BLaER1 (cell line): Measurements from ENCODE around the gene SLC5A10.

Experiments
- H3K27ac ChIP-seq: shearing (Covaris generic); formaldehyde crosslinking; 2 replicates; pipeline ENCODE4 v1.8.1; 2022
- H3K27me3 ChIP-seq: shearing (Covaris generic); formaldehyde crosslinking; 2 replicates; pipeline ENCODE4 v1.8.1; 2022
- H3K36me3 ChIP-seq: shearing (Covaris generic); formaldehyde crosslinking; 2 replicates; pipeline ENCODE4 v1.8.1; 2022
- H3K4me1 ChIP-seq: shearing (Covaris generic); formaldehyde crosslinking; 2 replicates; pipeline ENCODE4 v1.8.1; 2022
- H3K4me2 ChIP-seq: shearing (Covaris generic); formaldehyde crosslinking; 2 replicates; pipeline ENCODE4 v1.8.1; 2022
- H3K4me3 ChIP-seq: shearing (Covaris generic); formaldehyde crosslinking; 2 replicates; pipeline ENCODE4 v1.8.1; 2022
- H3K9ac ChIP-seq: shearing (Covaris generic); formaldehyde crosslinking; 2 replicates; pipeline ENCODE4 v1.8.1; 2022
- H3K9me3 ChIP-seq: shearing (Covaris generic); formaldehyde crosslinking; 2 replicates; pipeline ENCODE4 v1.8.1; 2022
- H4K20me1 ChIP-seq: shearing (Covaris generic); formaldehyde crosslinking; 2 replicates; pipeline ENCODE4 v1.8.1; 2022
- Cebpa-rat ChIP-seq: shearing (Covaris generic); IDR thresholded peaks from 2 replicates; pipeline ENCODE4 v1.8.1; 2022

The SLC5A10 gene

GRCh38 chr17:18956581-18956980, 4.6 kb downstream of the SLC5A10 start:
- no peaks in the 10 kb centered on the region for H4K20me1 ChIP-seq
- H3K4me3 ChIP-seq, result no peak overlapping the region
- no peak for TF ChIP-seq Cebpa-rat
- no peaks in the 10 kb centered on the region for H3K36me3 ChIP-seq
- H3K4me1 ChIP-seq, result peaks cover 8% of the 10 kb centered on the region
- no peak overlapping the region for H3K4me2 ChIP-seq
- no peaks in the 10 kb centered on the region for H3K9me3 ChIP-seq
- H3K9ac ChIP-seq, result no peak overlapping the region
- H3K27me3 ChIP-seq, result no peaks in the 10 kb centered on the region
- no peak overlapping the region for H3K27ac ChIP-seq

DNA sequence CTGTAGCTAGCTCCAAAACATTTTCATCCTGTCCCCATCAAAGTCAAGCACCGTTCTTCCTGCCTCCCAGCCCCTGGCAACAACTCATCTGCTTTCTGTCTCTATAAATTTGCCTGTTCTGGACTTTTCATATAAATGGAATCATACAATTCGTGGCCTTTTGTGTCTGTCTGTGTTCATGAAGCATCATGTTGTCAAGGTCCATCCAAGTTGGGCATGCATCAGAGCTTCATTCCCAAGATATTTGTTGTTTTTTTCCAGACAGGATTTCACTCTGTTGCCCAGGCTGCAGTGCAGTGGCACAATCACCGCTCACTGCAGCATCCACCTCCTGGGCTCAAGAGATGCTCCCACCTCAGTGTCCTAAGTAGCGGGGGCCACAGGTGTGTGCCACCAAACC, 5.9 kb downstream of the SLC5A10 start:
- Histone ChIP-seq H3K27me3 (no peaks in the 10 kb centered on the region), H3K4me1 (peaks cover 8% of the 10 kb centered on the region), H4K20me1 (no peaks in the 10 kb centered on the region), H3K4me2 (no peak overlapping the region), H3K36me3 (no peaks in the 10 kb centered on the region), H3K4me3 (no peak overlapping the region), H3K27ac (no peak overlapping the region), H3K9ac (no peak overlapping the region), H3K9me3 (no peaks in the 10 kb centered on the region)
- no peak for TF ChIP-seq Cebpa-rat

DNA sequence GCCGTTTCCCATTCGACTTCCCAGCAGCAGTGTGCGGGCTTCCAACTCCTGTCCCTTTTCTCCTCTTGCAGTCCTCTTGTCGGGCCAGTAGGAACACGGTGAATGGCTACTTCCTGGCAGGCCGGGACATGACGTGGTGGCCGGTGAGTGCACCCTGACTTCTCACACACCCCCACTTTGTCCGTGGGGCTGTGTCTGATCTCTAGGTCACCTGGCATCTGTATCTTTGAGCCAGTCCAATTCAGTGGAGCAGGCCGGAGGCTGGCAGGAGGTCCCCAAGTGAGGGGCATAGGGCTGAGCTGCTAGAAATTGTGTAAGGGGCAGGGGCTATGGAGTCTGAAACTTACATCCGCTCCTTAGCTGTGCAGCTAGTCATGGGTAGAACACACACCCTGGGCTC, 6.6 kb downstream of the SLC5A10 start:
- Histone ChIP-seq H3K36me3 (no peaks in the 10 kb centered on the region), H3K27ac (no peak overlapping the region), H3K9me3 (no peaks in the 10 kb centered on the region), H3K4me1 (peaks cover 8% of the 10 kb centered on the region), H3K27me3 (no peaks in the 10 kb centered on the region), H3K9ac (no peak overlapping the region), H4K20me1 (no peaks in the 10 kb centered on the region), H3K4me3 (no peak overlapping the region), H3K4me2 (no peak overlapping the region)
- no peak for TF ChIP-seq Cebpa-rat

DNA sequence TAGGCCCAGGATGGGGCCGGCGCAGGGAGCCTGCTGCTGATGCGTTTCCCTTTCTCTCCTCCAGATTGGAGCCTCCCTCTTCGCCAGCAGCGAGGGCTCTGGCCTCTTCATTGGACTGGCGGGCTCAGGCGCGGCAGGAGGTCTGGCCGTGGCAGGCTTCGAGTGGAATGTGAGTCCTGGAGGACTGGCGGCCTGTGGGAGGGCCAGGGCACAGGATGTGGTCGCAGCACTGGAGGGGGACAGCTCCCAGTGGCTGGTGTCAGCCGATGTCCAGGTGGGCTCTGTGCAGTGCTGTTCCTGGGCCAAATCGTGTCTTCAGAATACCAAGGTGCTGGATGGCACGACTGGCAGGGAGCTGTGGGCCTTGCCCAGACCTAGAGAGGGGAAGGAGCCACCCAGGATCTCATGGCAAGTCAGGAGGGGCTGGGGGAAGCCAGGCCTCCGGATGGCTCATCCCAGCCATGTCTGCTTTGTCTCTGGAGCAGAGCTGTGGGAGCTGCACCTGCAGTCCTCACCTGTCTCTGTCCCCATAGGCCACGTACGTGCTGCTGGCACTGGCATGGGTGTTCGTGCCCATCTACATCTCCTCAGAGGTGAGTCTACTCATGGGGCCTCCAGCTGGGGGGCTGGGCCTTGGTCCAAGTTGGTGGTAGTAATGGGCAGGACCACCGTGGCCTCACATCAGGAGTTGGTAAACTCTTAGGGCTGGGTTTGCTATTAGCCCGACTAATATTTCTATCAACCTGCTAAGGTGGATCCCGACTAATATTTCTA, 7.3 kb downstream of the SLC5A10 start:
- Histone ChIP-seq H3K4me3 (no peak overlapping the region), H3K9me3 (no peaks in the 10 kb centered on the region), H3K4me1 (peaks cover 8% of the 10 kb centered on the region), H4K20me1 (no peaks in the 10 kb centered on the region), H3K4me2 (no peak overlapping the region), H3K27ac (no peak overlapping the region), H3K9ac (peak overlapping the region; percentile 34; the same call in 1 of the 2 replicates), H3K27me3 (no peaks in the 10 kb centered on the region), H3K36me3 (no peaks in the 10 kb centered on the region)
- TF ChIP-seq Cebpa-rat, result no peak

- H4K20me1 ChIP-seq, result no peaks in the 10 kb centered on the region
- H3K27ac ChIP-seq, result no peak overlapping the region
Measured at GRCh38 chr17:18959845-18960240, 7.9 kb downstream of the SLC5A10 start.

DNA sequence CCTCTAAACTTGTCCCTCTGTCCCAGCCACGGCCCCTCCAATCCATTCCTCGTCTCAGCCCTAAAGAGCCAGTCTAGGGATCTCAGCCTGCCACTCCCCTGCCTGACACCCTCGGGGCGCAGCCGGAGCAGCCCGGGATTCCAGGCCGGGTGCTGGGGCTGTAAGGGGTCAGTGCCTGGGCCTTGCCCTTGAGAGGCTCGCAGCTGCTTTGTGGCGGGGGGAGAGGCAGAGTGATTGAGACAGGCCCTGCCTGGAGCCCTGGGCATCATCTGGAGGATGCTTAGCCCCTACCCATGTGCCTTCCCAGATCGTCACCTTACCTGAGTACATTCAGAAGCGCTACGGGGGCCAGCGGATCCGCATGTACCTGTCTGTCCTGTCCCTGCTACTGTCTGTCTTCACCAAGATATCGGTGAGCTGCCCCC, 8.3 kb downstream of the SLC5A10 start:
- H4K20me1 ChIP-seq, result no peaks in the 10 kb centered on the region
- no peak overlapping the region for H3K4me2 ChIP-seq
- peaks cover 6% of the 10 kb centered on the region for H3K4me1 ChIP-seq
- H3K9me3 ChIP-seq, result no peaks in the 10 kb centered on the region
- no peak overlapping the region for H3K9ac ChIP-seq
- no peak overlapping the region for H3K4me3 ChIP-seq
- no peak for TF ChIP-seq Cebpa-rat
- no peaks in the 10 kb centered on the region for H3K27me3 ChIP-seq
- no peaks in the 10 kb centered on the region for H3K36me3 ChIP-seq
- H3K27ac ChIP-seq, result no peak overlapping the region

More at GRCh38 chr17:18959845-18960240, 7.9 kb downstream of the SLC5A10 start:
- Histone ChIP-seq H3K4me3 (no peak overlapping the region), H3K4me1 (peaks cover 8% of the 10 kb centered on the region), H3K4me2 (no peak overlapping the region), H3K27me3 (no peaks in the 10 kb centered on the region), H3K9ac (no peak overlapping the region), H3K36me3 (no peaks in the 10 kb centered on the region), H3K9me3 (no peaks in the 10 kb centered on the region)
- no peak for TF ChIP-seq Cebpa-rat

- no peak overlapping the region for H3K9ac ChIP-seq
- H3K4me2 ChIP-seq, result no peak overlapping the region
- H3K36me3 ChIP-seq, result no peaks in the 10 kb centered on the region
- no peaks in the 10 kb centered on the region; the same call in 1 of the 2 replicates for H3K4me1 ChIP-seq
- H3K4me3 ChIP-seq, result no peak overlapping the region
- no peaks in the 10 kb centered on the region for H3K27me3 ChIP-seq
- H4K20me1 ChIP-seq, result no peaks in the 10 kb centered on the region
- H3K27ac ChIP-seq, result no peak overlapping the region
- no peak for TF ChIP-seq Cebpa-rat
- H3K9me3 ChIP-seq, result no peaks in the 10 kb centered on the region
Measured at GRCh38 chr17:18960803-18961511, 9.0 kb downstream of the SLC5A10 start.

DNA sequence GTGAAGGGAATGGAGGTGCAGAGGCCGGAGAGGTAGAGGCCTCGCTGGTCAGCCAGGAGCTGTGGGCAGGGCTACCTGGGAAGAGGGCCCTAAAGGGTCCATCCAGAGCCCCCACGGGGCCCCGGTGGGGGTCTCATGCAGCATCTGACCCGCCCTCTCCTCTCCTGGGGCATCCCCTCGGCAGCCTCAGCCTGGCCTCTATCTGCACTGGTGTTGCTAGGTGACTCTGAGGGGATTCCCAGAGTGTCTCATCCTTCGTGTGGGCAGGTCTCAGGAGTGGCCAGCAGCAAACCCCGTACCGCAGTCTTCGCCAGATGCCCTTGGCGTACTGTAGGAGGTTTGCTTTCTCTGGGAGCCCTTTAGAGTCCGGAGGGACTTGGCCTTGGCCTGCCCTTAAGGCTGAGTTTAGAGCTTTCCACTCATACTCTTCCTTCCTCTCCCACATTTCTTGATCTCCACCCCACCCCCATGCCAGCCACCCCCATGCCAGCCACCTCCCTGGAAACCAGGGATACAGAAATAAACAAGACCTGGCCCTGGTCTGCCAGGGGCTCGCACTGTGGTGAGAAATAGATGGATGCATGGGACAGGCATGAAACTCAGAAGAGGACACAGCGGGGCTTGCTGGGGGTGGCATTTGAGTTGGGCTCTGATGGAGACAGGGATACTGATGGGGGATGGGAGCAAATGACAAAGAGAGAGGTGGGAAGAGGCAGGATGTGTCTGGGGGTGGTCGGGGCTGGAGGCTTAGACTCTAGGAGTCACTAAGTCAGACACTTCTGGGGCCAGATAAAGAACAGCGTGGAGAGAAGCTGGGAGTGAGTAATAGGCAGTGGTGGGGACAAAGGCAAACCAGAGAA, 9.9 kb downstream of the SLC5A10 start:
- Histone ChIP-seq H3K4me3 (no peak overlapping the region), H3K27me3 (no peaks in the 10 kb centered on the region), H4K20me1 (no peaks in the 10 kb centered on the region), H3K9ac (no peak overlapping the region), H3K27ac (no peak overlapping the region), H3K4me2 (no peak overlapping the region), H3K4me1 (no peaks in the 10 kb centered on the region; the same call in 1 of the 2 replicates), H3K9me3 (no peaks in the 10 kb centered on the region), H3K36me3 (no peaks in the 10 kb centered on the region)
- TF ChIP-seq Cebpa-rat, result no peak

DNA sequence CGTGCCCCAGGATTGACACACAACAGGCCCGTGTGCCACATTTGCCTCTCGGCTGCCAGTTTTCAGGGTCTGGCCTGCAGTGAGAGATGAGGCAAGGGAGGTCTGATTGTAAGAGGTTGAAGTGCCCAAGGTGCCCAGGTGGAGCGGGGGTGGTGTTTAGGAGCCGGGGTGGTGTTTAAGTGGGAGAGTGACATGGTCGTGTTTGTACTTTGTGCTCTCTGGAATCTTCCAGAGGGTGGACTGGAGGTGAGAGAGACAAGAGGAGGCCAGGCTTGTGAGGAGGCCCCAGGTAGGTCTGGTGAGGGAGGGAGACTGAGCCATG, 10.5 kb downstream of the SLC5A10 start:
- H3K36me3 ChIP-seq, result no peaks in the 10 kb centered on the region
- no peak for TF ChIP-seq Cebpa-rat
- no peak overlapping the region for H3K4me3 ChIP-seq
- H4K20me1 ChIP-seq, result no peaks in the 10 kb centered on the region
- H3K27ac ChIP-seq, result no peak overlapping the region
- H3K9me3 ChIP-seq, result no peaks in the 10 kb centered on the region
- no peak overlapping the region for H3K9ac ChIP-seq
- peaks cover 2% of the 10 kb centered on the region; the same call in 1 of the 2 replicates for H3K4me1 ChIP-seq
- H3K4me2 ChIP-seq, result no peak overlapping the region
- no peaks in the 10 kb centered on the region for H3K27me3 ChIP-seq
